ACC112 (cell line): ENCODE results near the gene MICALL2.

Experiments used
- H2AFZ ChIP-seq: fragments of 200-600 bp; sonication (generic); one replicate; pipeline ENCODE4 v1.6.0; 2017; ENCODE audit warnings: antibody characterized with exemption, low read length; ENCODE audit not compliant: unreplicated experiment
- H3K27ac ChIP-seq: fragments of 200-600 bp; sonication (generic); 2 replicates; pipeline ENCODE4 v1.5.1; 2014; ENCODE audit warnings: low read depth, mild to moderate bottlenecking, antibody characterized with exemption, low read length, moderate library complexity
- H3K27me3 ChIP-seq: fragments of 200-600 bp; sonication (generic); 2 replicates; pipeline ENCODE4 v1.6.1; 2014; ENCODE audit warnings: mild to moderate bottlenecking, antibody characterized with exemption, low read length, moderate library complexity, mixed read lengths; ENCODE audit not compliant: insufficient read depth
- H3K36me3 ChIP-seq: fragments of 200-600 bp; sonication (generic); 2 replicates; pipeline ENCODE4 v1.6.1; 2016; ENCODE audit warnings: mild to moderate bottlenecking, antibody characterized with exemption, low read length, moderate library complexity, mixed read lengths; ENCODE audit not compliant: insufficient read depth
- H3K4me1 ChIP-seq: fragments of 200-600 bp; sonication (generic); one replicate; pipeline ENCODE4 v1.6.1; 2016; ENCODE audit warnings: low read length, mixed read lengths; ENCODE audit not compliant: insufficient read depth, unreplicated experiment, control insufficient read depth
- H3K4me3 ChIP-seq: fragments of 200-600 bp; sonication (generic); 2 replicates; pipeline ENCODE4 v1.5.1; 2014; ENCODE audit warnings: mild to moderate bottlenecking, low read depth, low read length
- H3K79me2 ChIP-seq: fragments of 200-600 bp; sonication (generic); one replicate; pipeline ENCODE4 v1.6.0; 2016; ENCODE audit warnings: low read length; ENCODE audit not compliant: control insufficient read depth, unreplicated experiment, insufficient read depth

Gene MICALL2

GRCh38 chr7:1499367-1500029 is 40.2 kb upstream of the MICALL2 start:
- Histone ChIP-seq H3K4me1 (peaks cover 8% of the 10 kb centered on the region), H3K36me3 (peaks cover 8% of the 10 kb centered on the region; the same call in 1 of the 2 replicates), H3K4me3 (no peak overlapping the region), H3K27me3 (no peaks in the 10 kb centered on the region), H3K79me2 (peaks cover 27% of the 10 kb centered on the region), H3K27ac (no peak overlapping the region), H2AFZ (no peak overlapping the region)

DNA sequence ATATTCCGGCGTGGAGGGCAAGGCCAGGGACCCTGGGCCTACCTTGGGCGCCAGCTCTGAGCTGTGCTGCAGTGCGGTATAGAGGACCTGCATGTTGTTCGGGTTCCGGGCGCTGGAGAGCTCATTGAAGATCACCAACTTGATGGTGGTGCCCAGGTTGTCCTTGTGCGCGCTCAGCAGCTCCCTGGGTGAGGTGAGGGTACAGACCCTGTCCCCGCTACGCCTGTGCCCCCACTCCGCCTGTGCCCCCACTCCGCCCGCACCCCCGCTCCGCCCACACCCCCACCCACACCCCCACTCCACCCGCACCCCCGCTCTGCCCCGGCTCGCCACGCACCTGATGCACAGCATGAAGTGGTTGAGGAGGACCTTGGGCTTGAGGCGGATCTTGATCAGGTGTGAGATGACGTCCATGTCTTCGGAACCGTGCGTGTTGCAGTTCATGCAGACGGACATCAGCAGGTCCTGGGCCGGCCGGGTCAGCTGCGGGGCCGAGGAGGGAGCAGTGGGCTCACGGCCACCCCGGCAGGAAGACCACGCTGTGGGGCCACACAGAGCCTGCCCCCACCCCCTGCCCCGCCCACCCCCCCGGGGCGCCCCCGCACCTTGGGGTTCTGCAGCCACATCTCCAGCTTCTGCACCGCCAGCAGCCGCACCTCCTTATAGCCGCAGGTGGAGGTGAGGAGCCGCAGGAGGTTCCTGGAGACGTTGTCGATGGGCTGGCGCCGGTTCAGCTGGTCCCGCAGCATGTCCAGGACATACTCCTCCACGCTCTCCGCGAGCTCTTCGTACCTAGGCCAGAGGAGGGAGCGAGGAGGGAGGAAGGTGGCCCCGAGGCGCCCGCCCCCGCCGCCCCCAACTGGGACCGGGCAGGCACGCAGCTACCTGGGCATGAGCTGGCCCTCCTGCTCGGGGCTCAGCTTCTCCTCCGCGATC is 39.4 kb upstream of the MICALL2 start:
- H3K27ac ChIP-seq: no peak overlapping the region
- no peak overlapping the region for H3K4me3 ChIP-seq
- H3K36me3 ChIP-seq: peaks cover 8% of the 10 kb centered on the region; the same call in 1 of the 2 replicates

DNA sequence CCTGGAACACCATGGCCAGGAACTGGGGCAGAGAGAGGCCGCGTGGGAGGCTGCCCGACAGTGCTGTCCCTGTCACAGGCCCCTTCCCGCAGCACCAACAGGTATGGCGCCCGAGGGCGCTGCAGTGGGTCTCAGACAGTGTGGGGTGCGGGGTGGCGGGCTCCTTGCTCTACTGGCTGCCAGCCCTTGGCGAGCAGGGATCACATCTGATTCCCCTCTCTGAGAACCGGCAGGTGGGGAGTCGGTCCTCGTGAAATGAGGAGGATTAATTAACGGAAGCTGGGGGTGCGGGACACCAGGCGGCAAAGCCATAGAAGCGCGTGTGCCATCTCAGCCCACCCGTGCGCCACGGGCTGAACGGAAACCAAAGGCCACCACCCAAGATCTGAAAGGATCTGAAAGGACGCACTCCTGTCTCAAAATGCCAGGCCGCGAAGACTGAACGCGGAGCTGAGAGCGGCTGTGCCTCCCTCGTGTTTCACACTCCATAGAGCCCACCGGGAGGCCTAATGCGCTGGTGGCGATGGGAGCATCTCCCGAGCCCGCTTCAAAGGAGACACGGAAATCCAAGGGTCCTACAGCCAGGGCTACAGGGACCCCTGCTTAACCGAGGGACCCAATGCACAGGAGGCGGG is 38.1 kb upstream of the MICALL2 start:
- no peak overlapping the region for H3K27ac ChIP-seq
- H3K36me3 ChIP-seq: peaks cover 6% of the 10 kb centered on the region; the same call in 1 of the 2 replicates
- H2AFZ ChIP-seq: no peak overlapping the region
- H3K79me2 ChIP-seq: peaks cover 10% of the 10 kb centered on the region
- H3K27me3 ChIP-seq: no peaks in the 10 kb centered on the region
- no peaks in the 10 kb centered on the region for H3K4me1 ChIP-seq
- no peak overlapping the region for H3K4me3 ChIP-seq

More for the DNA sequence above, 39.4 kb upstream of the MICALL2 start:
- Histone ChIP-seq H3K79me2 (peaks cover 22% of the 10 kb centered on the region), H2AFZ (no peak overlapping the region), H3K27me3 (no peaks in the 10 kb centered on the region), H3K4me1 (peaks cover 8% of the 10 kb centered on the region)

GRCh38 chr7:1496531-1497292 is 37.4 kb upstream of the MICALL2 start:
- peaks cover 2% of the 10 kb centered on the region; the same call in 1 of the 2 replicates for H3K36me3 ChIP-seq
- H3K4me1 ChIP-seq: no peaks in the 10 kb centered on the region
- no peaks in the 10 kb centered on the region for H3K27me3 ChIP-seq
- no peak overlapping the region for H3K27ac ChIP-seq
- no peak overlapping the region for H2AFZ ChIP-seq
- no peak overlapping the region for H3K4me3 ChIP-seq
- peaks cover 3% of the 10 kb centered on the region for H3K79me2 ChIP-seq

DNA sequence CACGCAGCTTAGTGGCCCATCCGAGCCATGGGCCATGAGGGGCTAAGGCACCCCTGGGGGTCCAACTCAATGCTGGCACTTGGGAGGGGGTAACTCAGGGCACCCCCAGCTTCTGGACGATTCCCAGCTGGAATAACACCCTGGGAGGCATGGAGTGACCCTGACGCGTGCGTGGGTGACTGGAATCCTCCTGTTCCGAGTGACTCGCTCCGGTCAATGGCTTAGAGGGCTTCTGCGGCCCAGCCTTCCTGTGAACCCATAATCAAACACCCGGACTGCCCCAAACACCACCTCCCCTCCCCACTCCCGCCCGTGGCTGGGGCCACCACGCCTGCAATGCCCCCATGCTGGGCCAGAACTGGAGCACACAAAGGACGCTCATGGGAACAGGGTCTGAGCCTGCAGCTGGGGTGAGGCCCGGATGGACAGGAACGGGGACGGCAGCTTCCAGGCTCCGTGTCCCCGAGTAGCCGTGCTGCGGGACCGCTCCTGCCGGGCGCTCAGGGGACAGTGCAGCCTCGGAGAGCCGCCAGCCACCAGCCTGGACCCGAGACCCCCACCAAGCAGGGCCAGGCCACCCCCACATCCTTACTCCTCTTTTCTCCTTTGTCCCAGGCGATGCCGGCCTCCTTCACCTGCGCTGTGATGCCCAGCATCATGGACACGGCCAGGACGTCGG is 36.4 kb upstream of the MICALL2 start:
- H3K36me3 ChIP-seq: peaks cover 6% of the 10 kb centered on the region; the same call in 1 of the 2 replicates
- H2AFZ ChIP-seq: no peak overlapping the region
- H3K27ac ChIP-seq: no peak overlapping the region
- no peaks in the 10 kb centered on the region for H3K4me1 ChIP-seq
- H3K4me3 ChIP-seq: no peak overlapping the region
- no peaks in the 10 kb centered on the region for H3K27me3 ChIP-seq
- no peaks in the 10 kb centered on the region for H3K79me2 ChIP-seq

DNA sequence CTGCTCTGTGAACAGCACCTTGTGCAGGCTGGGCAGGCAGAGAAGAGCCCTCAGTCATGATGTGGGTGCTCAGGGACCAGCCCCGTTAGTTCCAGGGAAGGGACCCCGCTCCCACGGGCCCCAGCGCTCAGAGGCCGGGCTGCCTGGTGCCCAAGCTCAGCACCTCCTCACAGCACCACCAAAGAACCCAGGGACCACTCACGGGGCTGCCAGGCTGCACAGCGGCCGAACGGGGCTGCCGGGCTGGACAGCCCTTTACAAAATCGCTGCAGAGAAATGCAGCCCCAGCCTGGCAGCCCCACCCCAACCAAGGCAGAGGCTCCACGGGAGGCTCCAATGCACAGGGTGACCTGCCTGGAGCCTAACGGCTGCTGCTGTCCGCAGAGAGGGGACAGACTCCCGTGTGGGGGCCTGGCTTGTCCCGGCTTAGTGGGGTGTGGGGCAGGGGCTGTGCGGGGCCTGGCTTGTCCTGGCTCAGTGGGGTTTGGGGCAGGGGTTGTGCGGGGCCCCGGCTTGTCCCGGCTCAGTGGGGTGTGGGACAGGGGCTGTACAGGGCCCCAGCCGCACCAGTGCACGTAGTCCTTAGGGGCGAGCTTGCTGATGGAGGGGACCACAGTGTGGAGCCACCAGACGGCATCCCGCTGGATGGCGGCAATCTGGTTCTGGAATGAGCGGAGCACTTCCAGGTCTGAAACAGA is 35.7 kb upstream of the MICALL2 start:
- Histone ChIP-seq H3K36me3 (peaks cover 7% of the 10 kb centered on the region; the same call in 1 of the 2 replicates), H3K4me3 (no peak overlapping the region)

DNA sequence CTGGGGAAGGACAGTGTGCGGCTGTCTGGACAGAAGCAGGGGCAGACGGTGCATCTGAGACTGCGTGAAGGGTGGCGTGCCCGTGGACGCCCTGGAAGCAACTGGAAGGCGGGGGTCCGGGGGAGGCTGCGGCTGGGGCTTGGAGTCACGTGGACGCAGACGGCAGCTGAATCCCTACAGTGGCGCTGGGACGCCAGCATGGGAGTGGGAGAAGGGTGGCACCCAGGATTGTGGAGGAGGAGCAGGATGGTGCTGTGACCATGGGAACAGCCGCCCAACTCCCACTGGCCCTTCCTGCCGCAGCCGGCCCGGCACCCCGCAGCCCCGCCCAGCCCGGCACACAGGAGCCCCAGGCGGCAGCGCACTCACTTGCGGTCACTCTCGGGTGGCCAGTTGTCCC is 35.2 kb upstream of the MICALL2 start:
- Histone ChIP-seq H3K27me3 (no peaks in the 10 kb centered on the region), H3K4me3 (no peak overlapping the region), H3K79me2 (no peaks in the 10 kb centered on the region), H2AFZ (no peak overlapping the region), H3K4me1 (no peaks in the 10 kb centered on the region), H3K27ac (no peak overlapping the region), H3K36me3 (peaks cover 7% of the 10 kb centered on the region; the same call in 1 of the 2 replicates)

More for the DNA sequence above, 35.7 kb upstream of the MICALL2 start:
- no peak overlapping the region for H3K27ac ChIP-seq
- H2AFZ ChIP-seq: no peak overlapping the region
- no peaks in the 10 kb centered on the region for H3K79me2 ChIP-seq
- no peaks in the 10 kb centered on the region for H3K4me1 ChIP-seq
- H3K27me3 ChIP-seq: no peaks in the 10 kb centered on the region

- no peak overlapping the region for H3K27ac ChIP-seq
- no peaks in the 10 kb centered on the region for H3K4me1 ChIP-seq
- no peak overlapping the region for H3K4me3 ChIP-seq
- H3K36me3 ChIP-seq: peaks cover 7% of the 10 kb centered on the region; the same call in 1 of the 2 replicates
- H2AFZ ChIP-seq: no peak overlapping the region
- H3K27me3 ChIP-seq: no peaks in the 10 kb centered on the region
- H3K79me2 ChIP-seq: no peaks in the 10 kb centered on the region
These were observed 34.3 kb upstream of the MICALL2 start for GRCh38 chr7:1493571-1493970.

GRCh38 chr7:1493129-1493528 is 33.9 kb upstream of the MICALL2 start:
- H3K4me3 ChIP-seq: no peak overlapping the region
- H3K27ac ChIP-seq: no peak overlapping the region
- no peaks in the 10 kb centered on the region for H3K27me3 ChIP-seq
- peaks cover 7% of the 10 kb centered on the region; the same call in 1 of the 2 replicates for H3K36me3 ChIP-seq
- H3K4me1 ChIP-seq: no peaks in the 10 kb centered on the region
- H2AFZ ChIP-seq: no peak overlapping the region
- no peaks in the 10 kb centered on the region for H3K79me2 ChIP-seq
